GM23338 (cell line): ENCODE results near the gene PARD3. TPM values are rescaled to one million over a fixed set of nuclear protein-coding genes. Genes with fewer than 3 reads are reported as not detected.

Source experiments
- ATAC-seq: fragments of 200-7000 bp; cut with Tn5 transposase; 3 replicates; pipeline ENCODE4 v1.9.1; 2020
- DNase-seq: peaks from one replicate; pipeline ENCODE4 v3.0.0-alpha.2; 2015; ENCODE audit warnings: low spot score
- H2AFZ ChIP-seq: fragments of 200-600 bp; sonication (generic); 2 replicates; pipeline ENCODE4 v1.8.0; 2016; ENCODE audit warnings: antibody characterized with exemption, mild to moderate bottlenecking, moderate library complexity
- H3F3A ChIP-seq: fragments of 200-600 bp; sonication (generic); replicated peaks from 2 replicates; pipeline ENCODE4 v1.8.0; 2017; ENCODE audit warnings: antibody characterized with exemption, mixed run types, low read depth
- H3K27ac ChIP-seq: fragments of 200-600 bp; sonication (generic); 2 replicates; pipeline ENCODE4 v1.6.1; 2016; ENCODE audit warnings: low read depth
- H3K27me3 ChIP-seq: fragments of 200-600 bp; sonication (generic); 2 replicates; pipeline ENCODE4 v1.8.0; 2016; ENCODE audit warnings: mild to moderate bottlenecking, mixed run types, moderate library complexity; ENCODE audit not compliant: insufficient read depth
- H3K36me3 ChIP-seq: fragments of 200-600 bp; sonication (generic); 2 replicates; pipeline ENCODE4 v1.8.0; 2016; ENCODE audit warnings: mild to moderate bottlenecking; ENCODE audit not compliant: insufficient read depth
- H3K4me1 ChIP-seq: fragments of 200-600 bp; sonication (generic); 2 replicates; pipeline ENCODE4 v1.8.0; 2016; ENCODE audit warnings: mild to moderate bottlenecking, moderate library complexity; ENCODE audit not compliant: insufficient read depth
- H3K4me2 ChIP-seq: fragments of 200-600 bp; sonication (generic); 2 replicates; pipeline ENCODE4 v1.7.1; 2017; ENCODE audit warnings: mixed run types
- H3K4me3 ChIP-seq: fragments of 200-600 bp; sonication (generic); 2 replicates; pipeline ENCODE4 v1.6.1; 2016; ENCODE audit warnings: mixed run types
- H3K79me2 ChIP-seq: fragments of 200-600 bp; sonication (generic); replicated peaks from 2 replicates; pipeline ENCODE4 v1.8.0; 2017; ENCODE audit warnings: mild to moderate bottlenecking; ENCODE audit not compliant: insufficient read depth
- H3K9me2 ChIP-seq: fragments of 200-600 bp; sonication (generic); 2 replicates; pipeline ENCODE4 v1.8.0; 2017; ENCODE audit not compliant: insufficient read depth
- H4K20me1 ChIP-seq: fragments of 200-600 bp; sonication (generic); replicated peaks from 2 replicates; pipeline ENCODE4 v1.8.0; 2017; ENCODE audit warnings: mild to moderate bottlenecking; ENCODE audit not compliant: insufficient read depth
- H3K27ac Mint-ChIP-seq: 2 replicates; pipeline ENCODE4 v1.8.0; 2020; ENCODE audit warnings: inconsistent platforms, mild to moderate bottlenecking, moderate library complexity, mixed read lengths
- H3K27me3 Mint-ChIP-seq: 3 replicates; pipeline ENCODE4 v1.8.0; 2022; ENCODE audit warnings: low read depth, mild to moderate bottlenecking, moderate library complexity, mixed read lengths, inconsistent platforms; ENCODE audit not compliant: insufficient read depth, poor library complexity
- H3K36me3 Mint-ChIP-seq: 3 replicates; pipeline ENCODE4 v1.8.0; 2021; ENCODE audit warnings: low read depth, mild to moderate bottlenecking, inconsistent platforms, moderate library complexity, mixed read lengths
- H3K4me1 Mint-ChIP-seq: 3 replicates; pipeline ENCODE4 v1.8.0; 2020; ENCODE audit warnings: mild to moderate bottlenecking, inconsistent platforms, mixed read lengths
- H3K4me3 Mint-ChIP-seq: 3 replicates; pipeline ENCODE4 v1.8.0; 2021; ENCODE audit warnings: moderate library complexity, mild to moderate bottlenecking, inconsistent platforms, mixed read lengths
- H3K9me3 Mint-ChIP-seq: 3 replicates; pipeline ENCODE4 v1.8.0; 2020; ENCODE audit warnings: moderate library complexity, mild to moderate bottlenecking, inconsistent platforms, mixed read lengths
- EZH2 ChIP-seq: fragments of 200-600 bp; sonication (generic); IDR thresholded peaks from one replicate; pipeline ENCODE4 v1.8.0; 2017; ENCODE audit warnings: antibody characterized with exemption, mild to moderate bottlenecking, low read depth; ENCODE audit not compliant: unreplicated experiment
- NANOG ChIP-seq: IDR thresholded peaks from 2 replicates; pipeline ENCODE4 v1.6.1; 2016; ENCODE audit warnings: antibody characterized with exemption, borderline replicate concordance
- STAT1 ChIP-seq: IDR thresholded peaks from one replicate; pipeline ENCODE4 v1.6.1; 2016; ENCODE audit warnings: antibody characterized with exemption; ENCODE audit not compliant: unreplicated experiment
- ZNF114 ChIP-seq: fragments of 250-450 bp; sonication (Bioruptor Pico); IDR thresholded peaks from 2 replicates; pipeline ENCODE4 v1.5.0; 2020; ENCODE audit warnings: mild to moderate bottlenecking, moderate library complexity
- ZNF462 ChIP-seq: fragments of 250-450 bp; sonication (Bioruptor Pico); IDR thresholded peaks from 2 replicates; pipeline ENCODE4 v1.5.0; 2020; ENCODE audit warnings: mild to moderate bottlenecking, moderate library complexity
- polyA plus RNA-seq: library from polyadenylated mRNA; unstranded; fragments of >200 nt; fragmentation: Nextera tagmentation; extraction: Ambion mirVana; gene quantifications from 2 replicates; pipeline ENCODE4 v1.2.1, GENCODE V29; 2016
- total RNA-seq: library from RNA; depleted of rRNA; stranded (reverse); fragments of >200 nt; shearing (Covaris generic); gene quantifications from 2 replicates; pipeline ENCODE4 v1.2.3, GENCODE V29; 2014

The PARD3 gene
- total and polyA plus RNA-seq, 2 experiments from 2014 or later, result 30.2 to 51.4 TPM

GRCh38 chr10:34830217-34830822, 15.2 kb upstream of the PARD3 start:
- Mint-ChIP-seq H3K27me3 (peaks cover 2% of the 10 kb centered on the region), H3K4me1 (peaks cover 8% of the 10 kb centered on the region), H3K9me3 (no peaks in the 10 kb centered on the region), H3K4me3 (no peak overlapping the region), H3K27ac (no peak overlapping the region), H3K36me3 (no peaks in the 10 kb centered on the region)
- Histone ChIP-seq H2AFZ (no peak overlapping the region), H3K27me3 (no peaks in the 10 kb centered on the region), H3K4me2 (peak overlapping the region; percentile 29; the same call in 1 of the 2 replicates), H4K20me1 (no peaks in the 10 kb centered on the region), H3K4me3 (no peak overlapping the region), H3K79me2 (no peaks in the 10 kb centered on the region), H3K27ac (no peak overlapping the region), H3K9me2 (no peaks in the 10 kb centered on the region; the same call in 1 of the 2 replicates), H3K4me1 (peaks cover 10% of the 10 kb centered on the region), H3F3A (no peaks in the 10 kb centered on the region), H3K36me3 (no peaks in the 10 kb centered on the region; the same call in 1 of the 2 replicates)
- DNase-seq (no peak), ATAC-seq (no peak)
- no peak for TF ChIP-seq NANOG
- TF ChIP-seq STAT1, result no peak
- TF ChIP-seq ZNF462 (CRISPR knock-in tag), result no peak
- no peak for TF ChIP-seq EZH2
- TF ChIP-seq ZNF114 (CRISPR knock-in tag), result no peak
